ENCODE results near the gene PCDHGA1.
"Not testable (repeated sequence)": the region's sequence is repeated elsewhere in the genome, so short reads cannot be mapped to it uniquely, and the experiment has no call there.

Gene PCDHGA1

GRCh38 chr5:141330299-141331080 lies at the start of gene PCDHGA1:
PCDHGA1 (plus strand) TSS chr5:141330514.
- no peak for DNase-seq (ENCODE audit: low read depth)
- peak within 1 kb of the TSS; percentile 46 for H3K4me3 ChIP-seq (ENCODE audit: low read depth, low read length)

- no peak for DNase-seq (ENCODE audit: low read depth)
- H3K4me3 ChIP-seq (ENCODE audit: low read depth, low read length) = no peak overlapping the region
Measured at GRCh38 chr5:141298376-141298775, 31.9 kb upstream of the PCDHGA1 start.

GRCh38 chr5:141303756-141304155 lies 26.6 kb upstream of the PCDHGA1 start, which contains the start of gene SLC25A2:
SLC25A2 (minus strand) TSS chr5:141304049; CDS start chr5:141303865, 184 bp downstream.
- DNase-seq (ENCODE audit: low read depth) = no peak
- H3K4me3 ChIP-seq (ENCODE audit: low read depth, low read length) = no peak within 1 kb of the TSS

GRCh38 chr5:141306630-141307029 lies 23.7 kb upstream of the PCDHGA1 start:
- DNase-seq (ENCODE audit: low read depth) = no peak
- no peak overlapping the region for H3K4me3 ChIP-seq (ENCODE audit: low read depth, low read length)

- no peak overlapping the region for H3K4me3 ChIP-seq (ENCODE audit: low read depth, low read length)
- no peak for DNase-seq (ENCODE audit: low read depth)
Measured at GRCh38 chr5:141313711-141314110, 16.6 kb upstream of the PCDHGA1 start.

- not testable (repeated sequence) for H3K4me3 ChIP-seq (ENCODE audit: low read depth, low read length); DNase-seq (ENCODE audit: low read depth)
Measured at GRCh38 chr5:141316963-141317362, 13.4 kb upstream of the PCDHGA1 start.

GRCh38 chr5:141319202-141319601 lies 11.1 kb upstream of the PCDHGA1 start:
- no peak for DNase-seq (ENCODE audit: low read depth)
- H3K4me3 ChIP-seq (ENCODE audit: low read depth, low read length) = no peak overlapping the region

GRCh38 chr5:141319699-141320098 lies 10.6 kb upstream of the PCDHGA1 start:
- H3K4me3 ChIP-seq (ENCODE audit: low read depth, low read length) = peak overlapping the region; percentile 75
- no peak for DNase-seq (ENCODE audit: low read depth)

GRCh38 chr5:141320225-141321169 lies 9.8 kb upstream of the PCDHGA1 start, which contains the start of gene TAF7:
TAF7 (minus strand) TSS chr5:141320784; CDS start chr5:141320044, 740 bp downstream.
- peak; percentile 74 for DNase-seq (ENCODE audit: low read depth)
- H3K4me3 ChIP-seq (ENCODE audit: low read depth, low read length) = peak within 1 kb of the TSS; percentile 75

GRCh38 chr5:141322261-141322660 lies 8.1 kb upstream of the PCDHGA1 start:
- DNase-seq (ENCODE audit: low read depth) = no peak
- no peak overlapping the region for H3K4me3 ChIP-seq (ENCODE audit: low read depth, low read length)

GRCh38 chr5:141326088-141326854 lies 4.0 kb upstream of the PCDHGA1 start:
- H3K4me3 ChIP-seq (ENCODE audit: low read depth, low read length) = peak overlapping the region; percentile 52
- no peak for DNase-seq (ENCODE audit: low read depth)

- no peak for DNase-seq (ENCODE audit: low read depth)
Measured at GRCh38 chr5:141328231-141328630, 2.1 kb upstream of the PCDHGA1 start.

GRCh38 chr5:141332571-141332970 lies 2.3 kb downstream of the PCDHGA1 start:
- not testable (repeated sequence) for DNase-seq (ENCODE audit: low read depth); H3K4me3 ChIP-seq (ENCODE audit: low read depth, low read length)

More at GRCh38 chr5:141328231-141328630, 2.1 kb upstream of the PCDHGA1 start:
- no peak overlapping the region for H3K4me3 ChIP-seq (ENCODE audit: low read depth, low read length)

GRCh38 chr5:141338538-141339306 lies 8.4 kb downstream of the PCDHGA1 start, which contains the start of gene PCDHGA2:
PCDHGA2 (plus strand) TSS chr5:141338760.
- no peak for DNase-seq (ENCODE audit: low read depth)
- peak within 1 kb of the TSS; percentile 41 for H3K4me3 ChIP-seq (ENCODE audit: low read depth, low read length)

- H3K4me3 ChIP-seq (ENCODE audit: low read depth, low read length); DNase-seq (ENCODE audit: low read depth): not testable (repeated sequence)
Measured at GRCh38 chr5:141340781-141341354, 10.6 kb downstream of the PCDHGA1 start.

- H3K4me3 ChIP-seq (ENCODE audit: low read depth, low read length) = no peak overlapping the region
- DNase-seq (ENCODE audit: low read depth) = no peak
Measured at GRCh38 chr5:141342773-141343172, 12.5 kb downstream of the PCDHGA1 start.

- H3K4me3 ChIP-seq (ENCODE audit: low read depth, low read length) = peak within 1 kb of the TSS; percentile 45
- DNase-seq (ENCODE audit: low read depth) = no peak
Measured at GRCh38 chr5:141343242-141343952, 13.1 kb downstream of the PCDHGA1 start, which contains the start of gene PCDHGA3. PCDHGA3 (plus strand) TSS chr5:141343829; CDS start chr5:141344034, 205 bp downstream.

Data from skeletal muscle cell (primary cell).